GM21423 (cell line): ENCODE data around the gene MTMR4.
"Not testable (repeated sequence)": the region's sequence is repeated elsewhere in the genome, so short reads cannot be mapped to it uniquely, and the experiment has no call there.

Experiments
- ATAC-seq: cut with Tn5 transposase; IDR thresholded peaks from one replicate; pipeline ENCODE4 v1.9.1; 2021; ENCODE audit warnings: mild to moderate bottlenecking, moderate library complexity; ENCODE audit not compliant: unreplicated experiment

MTMR4 gene

DNA sequence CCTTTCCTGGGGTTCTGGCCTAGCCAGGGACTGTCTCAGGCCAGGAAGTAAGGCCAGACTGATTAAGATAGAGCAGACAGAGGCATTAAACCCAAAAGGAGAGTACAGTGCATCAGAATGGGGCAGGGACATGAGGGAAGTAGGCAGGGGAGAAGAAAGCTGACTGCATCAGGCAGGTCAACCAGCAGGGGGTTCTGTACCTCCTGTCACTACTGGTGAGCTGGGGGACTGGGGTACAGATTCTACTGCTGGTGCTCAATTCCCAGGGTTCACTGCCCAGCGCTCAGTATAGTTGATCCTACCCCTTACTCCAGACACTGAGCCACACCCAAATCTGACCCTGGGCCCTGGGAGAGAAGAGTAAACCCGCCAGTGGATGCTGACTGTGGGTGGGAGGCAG, 12.9 kb upstream of the MTMR4 start:
- no peak for ATAC-seq

DNA sequence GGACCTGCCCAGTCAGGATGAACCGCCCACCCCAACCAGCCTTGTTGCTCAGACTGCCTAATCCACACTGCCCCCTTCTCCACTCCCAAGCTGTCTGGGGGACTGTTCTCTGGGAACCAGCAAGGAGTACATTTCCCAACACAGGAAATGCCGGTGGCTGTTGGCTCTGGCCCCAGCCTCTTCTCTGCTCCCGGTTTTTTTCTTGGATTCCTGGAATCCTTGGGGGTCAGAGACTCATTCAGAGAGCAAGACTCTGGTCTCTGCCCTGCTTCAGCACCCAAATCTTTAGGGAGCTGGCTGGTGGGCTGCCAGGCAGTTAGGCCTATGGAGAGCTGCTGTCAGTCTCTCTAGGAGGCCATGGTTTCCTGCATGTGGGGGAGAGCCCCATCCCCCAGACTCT, 10.8 kb upstream of the MTMR4 start:
- no peak for ATAC-seq

DNA sequence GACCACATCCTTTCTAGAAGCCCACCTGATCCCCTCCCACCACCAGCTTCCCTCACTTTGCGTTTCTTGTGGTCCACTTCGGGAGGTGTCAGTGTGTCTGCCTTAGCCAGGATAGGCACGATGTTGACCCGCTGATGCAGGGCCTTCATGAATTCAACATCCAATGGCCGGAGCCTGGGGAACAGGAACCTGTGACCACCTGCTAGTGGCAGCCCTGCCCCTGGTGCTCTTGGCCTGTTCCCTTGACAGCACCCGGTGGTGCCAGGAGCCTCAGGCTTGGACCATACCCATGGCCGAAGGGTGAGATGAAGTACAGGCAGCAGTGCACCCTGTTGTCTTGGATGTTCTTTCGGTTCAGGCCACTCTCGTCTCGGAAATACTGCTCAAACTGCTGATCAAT, 7.2 kb upstream of the MTMR4 start:
- ATAC-seq = no peak

DNA sequence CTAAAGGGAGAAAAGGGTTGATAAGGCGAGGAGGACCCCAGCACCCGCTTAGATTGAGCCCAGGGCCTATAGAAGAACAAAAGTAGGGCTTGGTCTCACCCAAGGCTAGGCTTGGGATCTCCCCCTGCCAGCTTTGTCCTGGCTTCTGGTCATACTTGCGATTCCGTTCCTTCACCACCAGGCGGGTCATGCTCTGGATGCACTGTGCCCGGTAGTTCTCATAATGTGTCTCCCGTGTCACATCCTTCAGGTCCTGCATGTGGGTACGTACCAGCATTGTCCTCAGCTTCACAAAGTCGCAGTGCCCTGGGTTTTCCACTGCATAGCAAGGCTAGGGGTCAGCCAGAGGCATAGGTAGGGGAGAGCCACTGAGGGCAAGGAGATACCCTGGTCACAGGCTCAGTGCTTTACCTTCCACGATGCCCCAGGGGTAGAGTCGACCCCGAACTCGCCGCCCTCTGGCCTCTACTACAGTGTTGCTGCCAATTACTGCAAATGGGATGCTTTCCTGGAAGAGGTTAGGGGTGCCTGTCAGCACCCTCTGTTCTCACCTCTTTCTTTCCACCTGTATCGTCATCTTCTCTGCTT, 6.5 kb upstream of the MTMR4 start:
- no peak for ATAC-seq

DNA sequence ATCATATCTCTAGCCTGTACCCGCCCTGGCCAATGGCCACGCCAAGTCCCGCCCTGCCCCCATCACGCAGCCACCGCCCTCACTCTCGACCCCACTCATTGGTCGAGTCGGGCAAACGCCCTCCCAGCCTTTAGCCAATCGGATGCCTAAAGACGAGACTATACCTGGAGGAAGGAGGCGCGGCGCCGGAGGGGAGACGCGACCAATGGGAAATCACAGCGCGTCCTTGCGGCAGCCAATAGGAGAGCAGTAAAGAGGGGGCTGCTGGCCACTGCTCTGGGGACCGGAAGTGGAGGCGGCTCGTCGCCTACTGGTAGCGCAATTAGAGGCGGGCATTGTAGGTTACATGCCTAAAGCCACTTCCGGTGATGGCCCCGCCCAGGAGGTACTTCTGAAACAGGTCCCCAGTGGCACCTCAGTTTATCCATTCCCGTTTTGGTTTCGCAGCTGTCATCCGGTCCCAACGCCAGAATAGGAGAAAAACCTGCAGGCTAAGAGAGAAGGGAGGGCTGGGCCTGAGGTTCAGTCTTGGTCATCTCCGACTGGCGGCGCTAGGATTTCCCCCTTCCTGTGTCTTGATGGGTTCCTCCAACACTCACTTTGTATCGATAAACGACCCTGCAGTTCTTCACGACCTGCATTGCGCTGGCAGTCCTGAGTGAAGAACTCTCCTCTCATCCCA, 3.6 kb upstream of the MTMR4 start:
- ATAC-seq = peak; percentile 78

DNA sequence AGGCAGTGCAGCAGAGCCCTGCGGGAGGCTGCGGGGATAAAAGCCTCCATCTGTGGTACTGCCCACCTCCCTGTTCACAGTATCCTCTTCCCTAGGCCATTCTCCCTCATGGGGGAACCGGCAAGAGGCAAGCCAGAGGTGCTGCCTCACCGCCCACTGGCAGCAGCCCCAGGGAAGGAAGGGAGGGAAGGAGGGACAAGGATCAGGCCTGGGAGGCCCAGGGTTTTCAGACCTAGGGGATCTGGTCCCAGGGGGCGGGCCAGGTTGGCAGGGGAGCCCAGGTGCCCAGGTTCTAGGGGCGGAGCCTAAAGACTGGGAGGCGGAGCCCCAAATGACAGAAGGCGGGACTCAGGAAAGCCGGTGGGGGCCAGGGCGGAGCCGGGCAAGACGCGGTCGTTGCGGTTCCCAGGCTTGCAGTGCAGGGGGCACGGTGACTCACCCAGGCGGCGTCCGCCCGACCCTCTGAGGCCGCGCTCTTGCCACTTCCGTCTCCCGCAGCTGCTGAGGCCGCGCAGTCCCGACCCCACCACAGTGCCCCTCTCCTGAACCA, 3.0 kb upstream of the MTMR4 start:
- no peak for ATAC-seq

DNA sequence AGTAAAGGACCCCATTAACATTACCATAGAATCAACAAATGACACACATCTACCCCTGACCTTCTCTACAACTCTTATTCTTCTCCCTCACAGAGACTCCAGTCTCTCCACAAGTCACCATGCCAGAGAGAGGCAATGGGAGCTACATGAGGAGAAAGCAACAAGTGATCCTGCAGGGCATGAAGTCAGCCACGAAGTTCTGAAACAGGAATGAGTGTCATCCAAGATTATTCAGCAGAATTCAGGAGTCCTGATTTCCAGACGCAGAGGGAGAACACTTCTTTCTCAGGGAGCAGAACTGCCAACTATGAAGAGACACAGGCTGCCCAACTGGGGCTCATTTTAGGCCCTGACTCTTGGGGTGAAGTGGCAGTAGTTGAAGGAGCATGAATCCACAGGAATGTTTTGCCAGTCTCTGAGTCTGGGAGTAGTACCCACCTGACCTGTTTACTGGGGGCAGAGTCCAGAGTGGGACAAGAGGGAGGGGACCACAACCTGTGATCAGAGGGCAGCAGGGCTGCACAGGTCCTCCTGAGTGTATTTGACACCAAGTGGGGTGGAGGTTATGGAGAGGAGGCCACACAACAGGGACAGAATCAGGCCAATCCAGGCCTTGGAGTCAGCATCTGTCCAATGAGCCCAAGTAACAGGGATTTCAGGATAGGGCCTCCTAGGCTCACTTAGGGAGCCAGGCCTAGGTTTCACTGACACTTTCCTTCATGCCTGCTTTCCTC, 2.4 kb upstream of the MTMR4 start:
- no peak for ATAC-seq

DNA sequence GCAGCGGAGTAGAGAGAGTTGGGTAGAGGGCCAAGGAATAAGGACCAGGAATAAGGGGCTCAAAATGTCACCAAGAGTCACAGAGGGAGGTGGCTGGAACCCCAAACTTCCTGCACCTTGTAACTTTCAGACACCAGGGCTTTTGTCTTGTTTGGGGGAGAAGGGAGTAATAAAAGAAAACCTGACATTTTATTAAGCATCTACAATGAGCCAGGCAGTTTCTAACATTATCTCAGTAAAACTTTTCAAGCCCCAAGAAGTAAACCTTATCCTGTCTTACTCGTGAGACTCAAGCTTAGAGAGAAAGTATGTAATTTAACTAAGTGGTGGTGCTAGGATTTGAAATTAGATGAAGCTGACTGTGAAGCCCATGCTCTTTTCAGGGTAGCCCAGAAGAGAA, 848 bp upstream of the MTMR4 start:
- no peak for ATAC-seq

DNA sequence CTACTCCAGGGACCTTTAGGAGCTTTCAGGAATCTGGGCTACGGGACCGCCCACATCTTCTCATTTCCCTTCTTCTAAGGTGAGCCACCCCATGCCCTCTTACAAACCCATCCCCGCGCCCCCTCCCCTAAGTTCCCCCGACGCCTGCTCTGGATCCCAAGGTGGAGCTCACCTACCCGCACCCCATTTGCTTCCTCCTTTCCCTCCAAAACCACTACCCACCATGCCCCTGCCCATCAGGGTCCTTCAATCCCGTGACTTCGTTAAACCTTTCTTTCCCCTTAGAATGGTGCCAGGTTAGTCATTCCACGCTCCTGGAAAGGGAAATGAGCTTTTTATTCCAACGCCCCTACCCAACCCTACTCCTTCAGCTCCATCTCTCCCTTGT, 326 bp upstream of the MTMR4 start:
- ATAC-seq = no peak

DNA sequence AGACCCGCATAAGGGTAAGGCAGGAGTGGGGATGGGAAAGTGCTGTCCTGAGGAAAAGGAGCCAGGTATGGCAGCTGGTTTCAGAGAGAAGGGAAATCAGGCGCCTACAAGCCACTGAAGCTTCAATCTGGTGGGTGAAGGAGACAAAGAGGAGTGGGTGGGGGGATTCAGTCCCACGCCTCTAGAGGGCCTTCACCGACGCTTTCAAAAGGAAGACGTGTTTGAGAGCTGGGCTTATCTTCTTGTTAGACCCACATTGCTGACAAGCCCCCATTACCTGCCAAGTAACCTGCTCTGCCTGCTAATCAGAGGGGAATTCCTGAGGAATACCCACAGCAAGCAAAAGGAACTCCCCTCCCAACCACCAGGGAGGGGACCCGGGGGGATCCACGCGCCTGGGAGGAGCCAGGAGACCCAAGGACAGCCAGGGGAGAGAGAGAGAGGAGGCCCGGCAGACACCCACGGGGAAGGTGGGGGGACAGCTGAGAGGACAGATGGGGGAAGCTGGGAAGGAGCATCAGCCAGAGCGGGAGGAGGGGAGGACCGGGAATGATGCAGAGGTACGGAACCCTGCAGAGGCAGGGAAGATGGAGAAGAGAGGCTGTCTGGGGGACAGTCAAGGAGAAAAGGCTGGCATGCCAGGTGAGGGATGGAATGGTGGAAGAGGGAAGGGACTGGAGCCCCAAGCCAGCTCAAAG, 1.0 kb downstream of the MTMR4 start:
- no peak for ATAC-seq

DNA sequence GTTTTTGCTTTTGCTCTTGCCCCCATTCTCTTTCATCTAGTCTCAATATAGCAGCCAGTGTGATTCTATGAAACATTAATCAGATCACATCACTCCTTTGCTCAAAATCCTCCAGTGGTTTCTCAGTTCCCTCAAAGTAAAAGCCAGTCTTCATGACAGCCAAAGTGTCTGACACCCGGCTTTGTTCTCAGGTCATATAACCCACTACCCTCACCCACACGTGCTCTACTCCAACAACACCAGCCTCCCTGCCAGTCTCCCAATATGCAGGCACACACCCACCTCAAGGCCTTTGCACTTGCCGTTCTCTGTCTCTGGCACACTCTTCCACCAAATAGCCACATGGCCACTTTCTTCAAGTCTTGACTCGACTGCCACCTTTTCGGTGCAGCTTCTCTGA, 4.4 kb downstream of the MTMR4 start:
- ATAC-seq = no peak

DNA sequence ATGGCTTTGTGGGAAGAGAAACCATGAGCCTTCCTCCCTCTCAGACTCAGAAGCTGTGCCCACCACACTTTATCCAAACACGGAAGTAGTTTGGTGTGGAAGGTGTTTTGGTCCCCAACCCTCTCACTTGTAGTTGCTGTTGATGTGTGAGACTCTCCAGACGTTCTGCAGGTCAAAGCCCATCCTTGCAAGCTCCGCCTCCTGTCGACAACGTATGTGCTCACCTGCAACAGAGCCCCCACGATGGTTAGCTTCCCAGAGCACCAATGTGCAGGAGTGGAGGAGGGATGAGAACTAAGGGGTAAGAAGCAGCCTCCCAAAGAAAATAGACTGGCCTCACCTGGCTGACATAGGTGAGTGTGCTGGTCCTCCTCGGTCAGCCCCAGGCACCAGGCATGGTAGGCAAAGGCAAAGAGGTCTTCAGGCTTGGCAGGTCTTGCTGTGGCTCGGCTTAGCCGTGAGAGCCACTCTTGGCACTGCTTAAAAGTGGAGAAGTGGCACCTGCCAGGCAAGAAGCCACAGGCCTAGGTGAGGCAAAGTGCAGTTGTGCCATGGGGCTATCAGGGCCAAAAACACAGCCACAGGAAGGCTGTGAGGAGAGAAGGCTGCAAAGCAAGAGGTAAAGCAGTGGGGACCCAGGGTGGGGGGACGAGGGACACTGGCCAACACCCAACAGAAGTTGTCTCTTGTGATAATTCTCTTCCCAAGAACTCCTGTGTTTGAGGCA, 5.9 kb downstream of the MTMR4 start:
- ATAC-seq = no peak

DNA sequence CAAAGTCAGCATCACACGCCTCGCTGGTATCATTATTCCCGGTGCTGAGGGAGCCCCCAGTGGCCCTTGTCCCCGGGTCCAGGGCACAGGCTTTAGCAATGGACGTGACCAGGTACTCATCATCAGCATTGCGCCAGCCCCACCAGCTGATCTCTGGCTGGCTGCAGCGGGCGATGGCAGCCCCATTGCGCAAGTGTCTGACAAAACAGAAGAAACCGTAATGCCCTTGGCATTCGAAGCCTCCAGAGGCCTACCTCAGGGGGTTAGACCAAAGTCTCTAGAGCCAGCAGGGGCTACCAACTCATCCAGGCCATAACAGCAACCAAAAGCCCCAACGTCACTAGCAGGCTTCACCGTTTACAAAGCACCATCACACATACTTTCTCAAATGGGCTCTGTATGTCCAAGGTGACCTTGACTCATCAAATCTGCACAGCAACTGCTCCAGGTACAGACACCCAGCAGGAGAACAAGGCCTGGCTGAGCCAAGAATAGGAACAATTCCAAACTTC, 7.3 kb downstream of the MTMR4 start:
- no peak for ATAC-seq

DNA sequence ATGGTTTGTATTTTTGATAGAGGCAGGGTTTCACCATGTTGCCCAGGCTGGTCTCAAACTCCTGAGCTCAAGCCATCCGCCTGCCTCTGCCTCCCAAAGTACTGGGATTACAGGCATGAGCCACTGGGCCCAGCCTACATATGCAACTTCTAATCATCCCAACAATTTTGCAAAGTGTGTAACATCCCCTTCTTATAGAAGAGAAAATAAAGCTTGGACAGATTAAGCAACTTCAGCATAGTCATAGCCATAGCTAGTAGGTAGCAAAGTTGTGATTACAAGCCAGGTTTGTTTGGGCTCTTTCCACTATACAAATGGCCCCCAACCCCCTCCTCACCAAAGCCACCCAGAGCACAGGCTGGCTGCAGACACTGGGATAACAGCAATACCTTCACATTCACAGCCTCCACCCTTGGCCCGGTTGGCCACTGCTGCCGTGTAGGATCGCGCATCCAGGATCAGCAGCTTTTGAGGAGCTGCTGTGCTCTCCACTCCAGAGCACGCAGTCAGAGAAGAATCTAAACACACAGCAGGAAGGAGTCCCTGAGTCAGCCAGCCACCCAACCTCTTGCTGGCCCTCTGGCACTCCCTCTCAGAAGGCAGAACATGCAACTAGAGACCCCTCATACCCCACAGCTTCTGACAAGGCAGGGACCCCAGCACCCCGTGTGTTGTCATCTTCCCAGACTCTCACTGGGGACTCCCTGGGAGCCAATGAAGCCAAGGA, 7.9 kb downstream of the MTMR4 start:
- no peak for ATAC-seq

DNA sequence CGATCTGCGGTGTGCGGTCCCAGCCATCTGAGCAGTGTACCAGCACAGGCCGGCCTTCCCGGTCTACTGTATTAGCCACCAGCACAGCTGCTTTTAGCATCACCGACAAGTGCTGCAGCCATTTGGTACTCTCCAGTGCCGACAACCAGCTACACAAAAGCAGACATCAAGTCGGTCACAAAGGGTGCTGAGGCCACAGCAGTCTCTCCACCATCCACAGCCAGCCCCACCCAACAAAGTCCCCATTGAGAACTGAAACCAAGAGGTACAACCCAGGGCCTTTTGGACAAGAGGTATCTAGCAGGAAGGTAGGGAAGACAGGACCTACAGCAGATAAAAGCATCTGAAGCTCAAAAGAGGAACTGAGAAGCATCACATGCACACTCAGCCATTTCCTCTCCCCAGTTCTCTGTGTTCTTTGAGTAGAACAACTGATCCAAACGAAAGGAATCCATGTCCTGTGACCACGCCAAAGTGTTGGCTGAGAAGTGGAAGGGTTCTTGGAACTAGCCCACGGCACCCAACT, 9.5 kb downstream of the MTMR4 start:
- peak; percentile 91 for ATAC-seq

DNA sequence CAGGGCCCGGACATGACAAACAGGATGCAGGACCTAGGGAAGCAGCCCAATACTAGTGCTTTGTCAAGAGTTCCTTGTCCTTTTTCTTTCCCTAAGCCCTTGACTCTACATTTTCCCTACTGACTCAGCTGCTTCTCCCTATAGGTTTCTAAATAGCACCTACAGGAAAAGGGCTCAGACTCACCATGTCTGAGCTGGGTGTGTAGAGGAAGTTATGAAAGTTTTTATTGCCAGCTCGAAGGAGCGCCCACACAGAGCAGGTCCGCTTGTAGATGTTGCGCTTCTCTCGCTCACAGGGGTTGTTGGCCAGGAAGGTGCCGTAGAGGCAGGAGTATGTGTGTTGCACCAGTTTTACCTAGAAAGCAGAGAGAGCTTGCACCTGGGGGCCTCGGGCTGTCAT, 10.6 kb downstream of the MTMR4 start:
- no peak for ATAC-seq

DNA sequence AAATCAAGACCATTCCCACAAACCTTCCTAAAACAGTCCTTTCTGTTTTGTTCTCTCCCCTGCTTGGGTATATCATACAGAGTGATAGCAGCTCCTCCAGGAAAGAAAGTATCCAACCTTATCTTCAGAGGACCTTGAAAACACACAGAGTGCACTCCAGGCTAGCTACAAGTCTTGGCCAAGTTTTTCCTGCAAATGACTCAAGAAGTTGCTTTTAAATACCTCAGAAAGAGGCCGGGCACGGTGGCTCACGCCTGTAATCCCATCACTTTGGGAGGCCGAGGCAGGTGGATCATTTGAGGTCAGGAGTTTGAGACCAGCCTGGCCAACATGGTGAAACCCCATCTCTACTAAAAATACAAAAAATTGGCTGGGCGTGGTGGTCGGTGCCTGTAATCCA, 11.3 kb downstream of the MTMR4 start:
- not testable (repeated sequence) for ATAC-seq

DNA sequence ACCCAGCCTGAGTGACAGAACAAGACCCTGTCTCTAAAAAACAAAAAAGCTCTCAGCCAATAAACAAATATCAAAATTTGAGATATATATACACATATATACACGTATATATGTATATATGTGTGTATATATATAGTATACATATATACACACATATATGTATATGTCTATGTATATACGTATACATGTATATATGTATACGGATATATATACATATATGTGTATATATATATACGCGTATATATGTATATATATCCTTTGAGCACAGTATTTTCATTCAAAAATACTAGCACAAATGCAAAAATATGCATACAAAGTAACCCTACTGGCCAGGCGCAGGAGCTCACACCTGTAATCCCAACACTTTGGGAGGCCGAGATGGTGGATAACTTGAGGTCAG, 13.0 kb downstream of the MTMR4 start:
- ATAC-seq = no peak

DNA sequence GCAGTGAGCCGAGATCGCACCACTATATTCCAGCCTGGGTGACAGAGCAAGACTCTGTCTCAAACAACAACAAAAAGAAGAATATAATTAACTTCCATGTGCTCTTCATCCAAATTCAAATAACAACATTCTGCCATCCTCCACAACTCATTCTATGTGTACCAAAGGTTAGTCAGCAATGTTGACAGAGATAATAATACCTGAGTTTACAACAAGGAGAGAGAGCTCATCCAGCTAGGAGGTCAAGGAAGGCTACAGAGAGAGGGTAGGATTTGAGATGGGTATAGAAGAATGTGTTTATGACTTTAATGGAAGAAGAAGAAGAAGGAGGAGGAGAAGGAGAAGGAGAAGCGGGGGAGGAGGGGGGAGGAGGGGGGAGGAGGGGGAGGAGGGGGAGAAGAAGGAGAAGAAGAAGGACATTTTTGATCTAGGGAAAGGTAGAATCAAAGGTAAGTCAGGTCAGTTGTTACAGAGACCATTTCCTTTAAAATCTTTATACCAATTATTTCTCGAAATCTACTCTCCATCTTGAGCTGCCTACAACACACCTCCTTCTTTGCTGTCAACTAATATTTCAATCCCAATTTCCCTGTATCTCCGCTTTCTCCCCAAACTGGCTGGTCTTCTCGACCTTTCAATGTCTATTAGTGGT, 16.1 kb downstream of the MTMR4 start:
- ATAC-seq = no peak
